Activated CD8-positive, alpha-beta memory T cell treated with anti-CD3 and anti-CD28 coated beads for 1 hour (primary cell): ENCODE results near the gene MFAP4.

Experiments used
- DNase-seq, 2 donors: peaks; one replicate each; pipeline ENCODE4 v3.0.0-alpha.2; 2020; ENCODE audit warnings: low read depth in 1 of 2; ENCODE audit errors: extremely low read depth in 1 of 2

Gene MFAP4

DNA sequence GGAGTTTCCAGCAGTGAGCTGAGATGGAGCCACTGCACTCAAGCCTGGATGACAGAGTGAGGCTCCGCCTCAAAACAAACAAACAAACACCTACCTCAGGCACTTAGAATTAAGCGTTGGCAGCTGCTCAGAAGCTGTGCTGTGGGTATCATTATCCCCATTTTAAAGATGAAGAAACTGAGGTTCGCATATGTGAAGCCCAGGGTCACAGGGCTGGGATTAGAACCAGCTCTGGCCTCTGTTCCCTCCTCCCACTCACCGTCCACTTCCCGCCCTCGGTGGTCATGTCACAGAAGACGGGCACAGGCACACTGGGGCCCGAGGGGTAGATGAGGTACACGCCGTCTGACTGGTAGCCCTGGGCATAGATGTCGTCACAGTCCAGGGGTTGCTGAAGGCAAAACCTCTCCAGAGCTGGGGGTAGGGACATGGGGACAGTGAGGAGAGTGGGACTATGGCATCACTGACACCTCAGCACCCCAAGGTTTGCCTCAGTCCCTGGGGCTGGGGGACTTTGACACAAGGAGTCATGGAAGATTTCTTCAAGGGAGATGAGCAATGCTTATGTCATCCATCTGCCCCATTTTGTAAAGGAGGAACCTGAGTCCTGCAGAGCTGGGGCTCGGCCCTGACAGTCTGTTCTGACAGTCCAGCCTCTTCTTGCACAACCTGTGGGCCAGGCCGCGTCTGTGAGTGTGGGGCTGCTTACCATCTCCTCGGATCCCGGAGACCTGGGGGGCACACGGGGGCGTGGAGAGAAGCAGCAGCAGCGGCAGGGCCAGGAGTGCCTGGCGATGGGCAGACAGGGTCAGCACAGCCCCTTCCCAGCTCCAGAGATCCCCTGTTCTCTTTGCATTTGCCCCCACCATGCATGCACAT lies 700 bp downstream of the MFAP4 start:
- DNase-seq = no peak

DNA sequence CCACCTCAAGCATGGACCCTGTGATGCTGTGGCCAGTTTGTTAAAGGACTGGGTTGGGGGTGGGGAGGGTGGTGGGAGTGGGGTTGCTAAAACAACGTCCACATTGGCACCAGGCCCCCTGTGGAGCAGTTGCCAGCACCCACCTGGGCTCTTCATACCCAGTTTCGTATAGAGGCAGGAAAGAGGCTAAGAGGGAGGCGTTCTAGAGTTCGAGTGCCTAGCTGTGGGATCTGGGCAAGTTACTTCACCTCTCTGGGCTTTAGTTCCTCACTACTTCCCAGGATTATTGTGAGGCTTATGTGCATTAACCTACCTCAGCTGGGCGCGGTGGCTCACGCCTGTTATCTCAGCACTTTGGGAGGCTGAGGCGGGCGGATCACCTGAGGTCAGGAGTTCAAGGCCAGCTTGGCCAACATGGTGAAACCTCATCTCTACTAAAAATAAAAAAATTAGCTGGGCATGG lies 1.4 kb downstream of the MFAP4 start:
- DNase-seq = no peak

DNA sequence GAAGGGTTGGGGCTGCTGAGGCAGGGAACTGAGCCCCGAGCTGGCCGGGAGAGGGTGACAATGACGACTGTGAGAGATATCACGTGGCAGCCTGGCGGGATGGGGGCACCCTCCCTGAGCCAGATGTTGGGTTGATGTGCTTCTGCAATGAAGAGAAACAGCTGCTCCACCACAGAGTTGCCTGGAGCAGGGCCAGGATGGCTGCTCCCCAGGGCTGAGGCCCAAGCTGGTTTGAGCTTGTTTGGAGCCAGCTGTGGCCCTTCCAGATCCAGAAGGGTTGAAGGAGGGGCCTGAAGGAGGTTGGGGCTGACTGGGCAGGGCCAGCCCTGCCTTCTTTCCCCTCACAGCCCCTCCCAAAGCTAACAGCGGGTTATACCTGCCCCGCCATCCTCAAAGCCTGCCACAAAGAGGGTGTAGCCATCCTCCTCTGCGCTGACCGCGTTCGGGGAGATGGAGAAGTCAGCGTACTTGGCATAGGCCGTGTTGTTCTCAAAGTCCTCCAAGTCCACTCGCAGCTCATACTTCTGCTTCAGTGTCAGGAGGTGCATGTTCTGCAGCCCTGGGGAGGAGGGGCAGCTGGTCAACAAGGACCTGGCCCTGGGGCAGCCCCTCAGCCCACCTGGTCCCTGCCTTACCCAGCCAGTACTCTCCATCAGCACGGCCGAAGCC lies 2.1 kb downstream of the MFAP4 start:
- no peak for DNase-seq

DNA sequence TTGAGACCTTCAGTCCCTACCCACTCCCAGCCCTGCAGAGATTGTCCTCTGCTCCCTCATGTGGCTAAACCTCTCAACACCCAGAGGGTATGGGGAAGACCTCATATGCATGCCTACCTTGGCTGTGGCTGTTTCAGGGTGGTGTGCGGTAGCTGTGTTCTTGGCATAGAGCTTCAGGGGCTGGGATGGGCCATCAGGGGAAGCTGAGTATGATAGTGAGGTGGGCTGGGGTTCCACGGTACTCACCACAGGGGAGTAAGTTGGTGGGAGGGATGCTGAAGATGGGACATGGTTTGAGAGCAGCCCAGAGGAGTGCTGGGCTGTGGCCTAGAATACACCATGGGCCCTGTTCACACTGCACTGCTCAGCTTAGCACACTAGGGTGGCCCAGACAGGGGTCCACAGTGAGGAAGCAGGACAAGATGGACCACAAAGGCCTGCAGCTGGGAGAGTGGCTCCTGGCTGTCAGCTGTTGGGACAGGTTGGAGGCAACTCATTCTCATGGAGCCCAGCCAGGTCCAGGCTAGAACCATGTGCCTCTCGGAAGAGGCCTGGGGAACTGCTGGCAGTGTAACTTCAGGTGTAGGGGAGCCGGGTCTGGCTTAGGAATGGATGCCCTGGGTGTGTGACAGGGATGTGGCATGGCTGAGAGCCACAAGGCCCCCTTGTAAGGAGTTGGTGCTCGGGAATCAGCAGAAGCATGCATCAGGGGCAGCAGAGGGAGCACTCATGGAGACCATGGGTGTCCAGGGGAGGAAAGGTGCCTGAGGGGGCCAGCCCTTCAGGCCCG lies 3.1 kb downstream of the MFAP4 start:
- no peak for DNase-seq

DNA sequence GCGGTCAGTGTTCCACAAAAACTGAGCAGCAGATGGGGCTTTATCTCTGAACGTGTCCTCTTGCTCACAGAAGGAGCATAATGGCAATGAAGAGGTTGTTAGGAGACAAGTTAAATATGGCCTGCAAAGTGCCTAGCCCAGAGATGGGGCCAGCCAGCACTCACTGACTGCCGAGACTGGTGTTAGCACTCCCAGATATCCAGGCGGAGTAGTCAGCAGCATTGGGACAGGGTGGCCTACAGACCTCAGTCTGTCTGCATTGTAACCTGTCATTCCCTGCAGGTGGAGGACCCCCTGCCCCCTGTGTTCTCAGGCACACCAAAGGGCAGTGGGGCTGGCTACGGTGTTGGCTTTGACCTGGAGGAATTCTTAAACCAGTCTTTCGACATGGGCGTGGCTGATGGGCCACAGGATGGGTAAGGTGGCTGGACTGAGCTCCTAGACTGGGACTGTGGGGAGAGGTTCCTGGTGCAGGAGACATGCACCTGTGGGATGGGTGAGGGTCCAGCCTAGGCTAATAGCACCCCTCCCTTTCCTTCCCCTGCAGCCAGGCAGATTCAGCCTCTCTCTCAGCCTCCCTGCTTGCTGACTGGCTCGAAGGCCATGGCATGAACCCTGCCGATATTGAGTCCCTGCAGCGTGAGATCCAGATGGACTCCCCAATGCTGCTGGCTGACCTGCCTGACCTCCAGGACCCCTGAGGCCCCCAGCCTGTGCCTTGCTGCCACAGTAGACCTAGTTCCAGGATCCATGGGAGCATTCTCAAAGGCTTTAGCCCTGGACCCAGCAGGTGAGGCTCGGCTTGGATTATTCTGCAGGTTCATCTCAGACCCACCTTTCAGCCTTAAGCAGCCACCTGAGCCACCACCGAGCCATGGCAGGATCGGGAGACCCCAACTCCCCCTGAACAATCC lies 4.2 kb downstream of the MFAP4 start:
- no peak for DNase-seq

DNA sequence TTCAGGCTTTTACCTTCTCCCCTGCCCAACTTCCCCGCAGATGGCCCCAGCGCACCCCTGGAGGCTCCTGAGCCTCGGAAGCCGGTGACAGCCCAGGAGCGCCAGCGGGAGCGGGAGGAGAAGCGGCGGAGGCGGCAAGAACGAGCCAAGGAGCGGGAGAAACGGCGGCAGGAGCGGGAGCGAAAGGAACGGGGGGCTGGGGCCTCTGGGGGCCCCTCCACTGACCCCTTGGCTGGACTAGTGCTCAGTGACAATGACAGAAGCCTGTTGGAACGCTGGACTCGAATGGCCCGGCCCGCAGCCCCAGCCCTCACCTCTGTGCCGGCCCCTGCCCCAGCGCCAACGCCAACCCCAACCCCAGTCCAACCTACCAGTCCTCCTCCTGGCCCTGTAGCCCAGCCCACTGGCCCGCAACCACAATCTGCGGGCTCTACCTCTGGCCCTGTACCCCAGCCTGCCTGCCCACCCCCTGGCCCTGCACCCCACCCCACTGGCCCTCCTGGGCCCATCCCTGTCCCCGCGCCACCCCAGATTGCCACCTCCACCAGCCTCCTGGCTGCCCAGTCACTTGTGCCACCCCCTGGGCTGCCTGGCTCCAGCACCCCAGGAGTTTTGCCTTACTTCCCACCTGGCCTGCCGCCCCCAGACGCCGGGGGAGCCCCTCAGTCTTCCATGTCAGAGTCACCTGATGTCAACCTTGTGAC lies 5.1 kb downstream of the MFAP4 start:
- no peak for DNase-seq

DNA sequence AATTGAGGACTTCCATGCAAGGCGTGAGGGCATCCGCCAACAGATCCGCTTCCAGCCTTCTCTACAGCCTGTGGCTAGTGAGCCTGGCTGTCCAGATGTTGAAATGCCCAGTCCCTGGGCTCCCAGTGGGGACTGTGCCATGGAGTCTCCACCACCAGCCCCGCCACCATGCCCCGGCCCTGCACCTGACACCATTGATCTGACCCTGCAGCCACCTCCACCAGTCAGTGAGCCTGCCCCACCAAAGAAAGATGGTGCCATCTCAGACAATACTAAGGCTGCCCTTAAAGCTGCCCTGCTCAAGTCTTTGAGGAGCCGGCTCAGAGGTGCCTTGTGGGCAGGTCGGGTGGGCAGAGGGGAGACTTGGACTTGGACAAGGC lies 5.6 kb downstream of the MFAP4 start:
- DNase-seq = no peak

DNA sequence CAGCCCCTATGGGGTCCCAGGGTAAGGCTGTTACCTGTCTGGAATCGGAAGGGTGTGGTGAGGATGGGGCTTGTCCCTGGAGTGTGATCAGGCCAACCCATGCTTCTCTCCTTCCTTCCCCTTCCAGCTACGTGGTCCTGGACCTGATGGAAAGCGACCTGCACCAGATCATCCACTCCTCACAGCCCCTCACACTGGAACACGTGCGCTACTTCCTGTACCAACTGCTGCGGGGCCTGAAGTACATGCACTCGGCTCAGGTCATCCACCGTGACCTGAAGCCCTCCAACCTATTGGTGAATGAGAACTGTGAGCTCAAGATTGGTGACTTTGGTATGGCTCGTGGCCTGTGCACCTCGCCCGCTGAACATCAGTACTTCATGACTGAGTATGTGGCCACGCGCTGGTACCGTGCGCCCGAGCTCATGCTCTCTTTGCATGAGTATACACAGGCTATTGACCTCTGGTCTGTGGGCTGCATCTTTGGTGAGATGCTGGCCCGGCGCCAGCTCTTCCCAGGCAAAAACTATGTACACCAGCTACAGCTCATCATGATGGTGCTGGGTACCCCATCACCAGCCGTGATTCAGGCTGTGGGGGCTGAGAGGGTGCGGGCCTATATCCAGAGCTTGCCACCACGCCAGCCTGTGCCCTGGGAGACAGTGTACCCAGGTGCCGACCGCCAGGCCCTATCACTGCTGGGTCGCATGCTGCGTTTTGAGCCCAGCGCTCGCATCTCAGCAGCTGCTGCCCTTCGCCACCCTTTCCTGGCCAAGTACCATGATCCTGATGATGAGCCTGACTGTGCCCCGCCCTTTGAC lies 6.3 kb downstream of the MFAP4 start:
- DNase-seq = no peak

DNA sequence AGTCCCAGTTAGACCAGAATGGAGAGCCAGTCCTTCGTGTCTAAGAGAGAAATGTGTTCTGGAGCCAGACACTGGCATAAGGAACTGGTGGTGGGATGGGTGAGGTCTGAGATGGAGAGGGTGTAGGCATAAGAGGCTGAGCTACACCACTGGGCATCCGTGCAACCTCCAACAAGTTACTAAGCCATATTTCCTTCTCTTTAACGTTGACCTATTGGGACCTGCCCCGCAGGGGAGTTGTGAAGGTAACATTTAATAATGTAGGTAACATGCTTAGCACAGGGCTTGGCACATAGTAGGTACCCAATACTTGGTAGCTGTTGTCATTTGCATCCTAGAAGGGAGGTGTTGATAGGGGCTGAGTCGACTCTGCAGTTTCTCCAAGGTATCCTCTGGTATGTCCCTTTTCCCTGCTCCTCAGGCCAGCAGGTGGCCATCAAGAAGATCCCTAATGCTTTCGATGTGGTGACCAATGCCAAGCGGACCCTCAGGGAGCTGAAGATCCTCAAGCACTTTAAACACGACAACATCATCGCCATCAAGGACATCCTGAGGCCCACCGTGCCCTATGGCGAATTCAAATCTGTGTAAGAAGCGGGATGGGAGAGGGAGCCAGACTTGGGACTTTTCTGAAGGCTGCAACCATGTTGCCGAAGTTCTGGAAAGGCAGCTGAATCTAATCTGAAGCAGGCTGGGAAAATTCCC lies 7.5 kb downstream of the MFAP4 start:
- no peak for DNase-seq

DNA sequence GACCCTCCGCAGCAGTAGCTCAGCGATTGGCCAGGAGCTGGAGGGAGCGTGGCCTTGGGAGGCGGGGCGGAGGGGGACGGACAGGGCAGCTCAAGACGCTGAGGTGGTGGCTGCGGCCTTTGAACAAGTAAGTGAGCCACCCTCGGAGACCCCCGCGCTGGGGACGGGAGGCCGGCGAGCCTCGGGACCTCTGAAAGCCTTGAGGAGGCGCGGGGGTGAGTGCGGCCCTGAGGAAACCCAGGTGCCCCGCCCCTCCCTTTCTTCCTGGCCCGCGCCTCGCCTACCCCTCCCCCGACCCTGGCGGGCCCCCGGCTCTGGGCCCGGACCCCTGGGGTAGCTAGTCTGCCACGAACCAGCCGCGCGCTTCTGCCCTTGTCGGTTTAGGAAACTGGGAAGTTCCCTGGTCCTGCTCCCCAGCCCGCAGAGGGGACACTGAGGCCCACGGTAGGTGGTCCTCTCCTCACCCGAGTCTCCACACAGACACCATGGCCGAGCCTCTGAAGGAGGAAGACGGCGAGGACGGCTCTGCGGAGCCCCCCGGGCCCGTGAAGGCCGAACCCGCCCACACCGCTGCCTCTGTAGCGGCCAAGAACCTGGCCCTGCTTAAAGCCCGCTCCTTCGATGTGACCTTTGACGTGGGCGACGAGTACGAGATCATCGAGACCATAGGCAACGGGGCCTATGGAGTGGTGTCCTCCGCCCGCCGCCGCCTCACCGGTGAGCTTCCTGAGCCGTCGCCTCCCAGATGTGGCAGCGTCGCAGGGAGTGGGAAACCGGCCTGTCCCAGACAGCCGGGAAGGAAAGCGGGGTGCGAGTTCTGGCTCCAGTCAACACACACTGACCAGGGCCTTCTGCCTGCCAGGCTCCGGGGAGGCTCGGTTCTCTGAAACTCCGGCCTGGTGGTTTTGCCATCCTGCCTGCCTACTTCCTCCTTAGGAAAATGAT lies 8.3 kb downstream of the MFAP4 start, which contains the start of gene MAPK7:
Gene MAPK7 (plus strand): TSS at position 83 of the 945 bp plus-strand sequence. CDS start 403 bp downstream, at position 486.
- no peak for DNase-seq

DNA sequence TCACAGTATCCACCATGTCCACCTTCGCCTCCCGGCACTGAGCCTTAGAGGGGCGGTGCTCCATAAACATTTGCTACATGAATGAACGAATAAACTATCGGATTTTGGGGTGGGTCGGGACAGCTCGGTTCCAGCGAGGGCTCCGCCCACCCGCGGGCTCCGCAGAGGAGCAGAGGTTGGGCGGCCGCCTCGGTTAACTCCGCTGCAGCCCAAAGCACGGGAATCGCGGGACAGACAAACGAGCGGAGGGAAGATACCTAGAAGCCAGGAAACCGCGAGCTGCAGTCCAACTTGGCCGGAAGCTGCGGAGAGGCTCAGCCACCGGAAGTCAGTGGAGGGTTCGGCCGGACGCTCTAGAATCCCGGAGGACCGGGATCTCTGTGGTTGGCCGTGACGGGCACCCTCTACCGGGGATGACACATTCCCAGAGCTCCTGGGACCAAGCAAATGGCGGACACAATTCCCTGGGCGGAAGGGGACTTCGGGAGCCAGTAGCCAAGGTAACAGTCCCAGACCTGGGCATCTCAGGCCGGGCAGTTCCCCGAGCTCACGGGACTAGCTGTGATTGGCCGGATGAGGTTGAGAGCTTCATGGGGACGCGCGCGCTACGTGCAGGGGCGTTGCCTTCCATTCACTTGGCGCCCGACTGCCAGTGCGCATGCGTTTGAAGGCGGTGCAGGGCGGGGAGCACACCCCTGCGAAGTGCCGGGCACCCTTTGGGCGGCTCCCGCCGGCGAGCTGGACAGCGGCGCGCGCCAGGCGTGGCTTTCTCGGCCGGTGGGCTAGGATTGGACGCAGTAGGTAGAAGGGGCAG lies 9.2 kb downstream of the MFAP4 start:
- DNase-seq = peak; percentile 80 to 87

DNA sequence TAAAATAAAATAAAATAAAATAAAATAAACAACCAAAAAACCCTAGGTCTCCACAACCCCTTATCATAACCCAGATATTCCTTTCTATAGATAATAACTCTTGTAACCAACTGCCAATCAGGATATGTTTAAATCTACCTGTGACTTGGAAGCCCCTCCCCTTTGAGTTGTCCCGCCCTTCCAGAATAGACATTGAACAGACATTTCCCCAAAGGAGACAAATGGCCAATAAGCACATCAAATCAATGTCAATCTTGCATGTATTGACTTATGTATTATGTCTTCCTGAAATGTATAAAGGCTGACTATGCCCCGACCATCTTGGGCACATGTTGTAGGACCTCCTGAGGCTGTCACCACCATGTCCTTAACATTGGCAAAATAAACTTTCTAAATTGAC lies 10.2 kb downstream of the MFAP4 start:
- DNase-seq = no peak

DNA sequence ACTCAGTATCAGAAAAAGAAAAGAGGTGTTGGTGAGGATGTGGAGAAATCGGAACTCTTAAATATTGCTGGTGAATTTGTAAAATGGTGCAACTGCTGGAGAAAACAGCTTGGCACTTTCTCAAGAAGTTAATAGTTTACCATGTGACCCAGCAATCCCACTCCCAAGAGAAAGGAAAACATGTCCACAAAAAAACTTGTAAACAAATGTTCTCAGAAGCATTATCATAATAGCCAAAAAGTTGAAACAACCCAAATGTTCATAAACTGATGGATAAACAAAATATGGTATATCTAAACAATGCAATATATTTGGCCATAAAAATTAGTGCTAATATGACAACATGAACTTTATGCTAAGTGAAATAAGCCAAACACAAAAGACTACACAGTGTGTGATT lies 11.3 kb downstream of the MFAP4 start:
- DNase-seq = no peak

DNA sequence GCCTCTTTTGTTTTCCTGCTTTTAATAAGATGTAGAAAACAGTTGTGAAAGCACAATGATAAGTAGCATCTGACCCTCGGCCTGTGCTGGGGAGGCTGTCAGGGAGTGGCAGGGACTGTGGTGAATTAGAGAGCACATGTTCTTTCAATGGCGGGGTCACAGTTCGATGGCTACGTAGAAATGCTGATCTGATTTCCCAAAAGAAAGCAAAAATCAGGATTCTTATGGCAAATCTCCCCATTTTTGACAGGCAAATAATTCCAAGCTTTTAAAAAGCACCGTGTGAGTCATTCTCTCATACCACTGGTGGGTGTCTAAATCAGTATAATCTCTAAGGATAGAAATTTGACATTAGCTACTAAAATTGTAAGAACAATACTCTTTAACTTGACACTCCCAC lies 12.9 kb downstream of the MFAP4 start:
- DNase-seq = no peak

DNA sequence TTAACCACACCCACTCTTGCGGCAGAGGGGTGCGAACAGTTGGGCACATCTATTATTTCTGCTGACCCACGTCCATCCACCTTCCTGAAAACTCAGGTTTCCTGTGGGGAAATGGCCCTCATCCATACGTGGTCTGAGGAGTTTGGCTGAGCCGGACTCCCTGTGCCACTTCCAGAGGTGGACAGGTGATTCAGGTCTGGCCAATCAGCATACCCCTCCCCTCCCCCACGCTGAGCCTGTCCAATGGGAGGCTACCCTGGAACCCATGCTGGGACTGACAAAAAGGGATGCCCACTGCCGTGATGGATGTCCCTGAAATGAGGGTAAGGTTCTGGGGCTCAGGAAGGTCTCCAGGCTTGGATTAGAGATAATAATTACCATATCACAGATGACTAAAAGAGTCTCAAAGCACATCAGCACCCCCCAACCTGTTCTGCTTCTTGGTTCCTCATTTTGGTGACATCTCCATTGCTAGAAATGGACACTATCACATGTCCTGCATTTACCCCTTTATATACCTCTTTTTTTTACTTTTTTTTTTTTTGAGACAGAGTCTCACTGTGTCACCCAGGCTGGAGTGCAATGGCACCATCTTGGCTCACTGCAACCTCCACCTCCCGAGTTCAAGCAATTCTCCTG lies 14.0 kb downstream of the MFAP4 start:
- no peak for DNase-seq

DNA sequence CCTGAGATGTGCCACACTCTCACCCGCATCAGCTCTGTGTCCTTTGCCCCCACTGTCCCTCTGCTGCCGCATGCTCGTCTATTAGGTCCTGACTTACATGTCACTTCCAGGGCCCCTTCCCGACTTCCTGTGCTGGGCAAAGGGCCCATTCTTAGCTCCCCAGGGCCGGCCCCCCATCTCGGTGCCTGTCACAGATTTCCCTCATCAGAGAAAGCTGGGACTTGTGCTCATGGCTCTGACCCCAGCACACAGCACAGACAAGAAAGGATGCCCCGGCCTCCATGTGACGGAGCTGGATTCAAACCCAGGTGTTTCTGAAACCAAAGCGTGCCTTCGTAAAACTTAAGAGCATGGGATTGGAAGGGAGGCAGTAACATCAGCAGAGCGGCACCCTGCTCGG lies 14.6 kb downstream of the MFAP4 start:
- no peak for DNase-seq
